Activated CD4-positive, alpha-beta T cell treated with anti-CD3 and anti-CD28 coated beads for 24 hours (primary cell): ENCODE data around the gene TAP1.
"Not testable (repeated sequence)": the region's sequence is repeated elsewhere in the genome, so short reads cannot be mapped to it uniquely, and the experiment has no call there.

Experiments
- DNase-seq, 2 donors: peaks; one replicate each; pipeline ENCODE4 v3.0.0-alpha.2; 2020; ENCODE audit warnings: low read depth in 2 of 2

TAP1 gene

GRCh38 chr6:32840604-32841246 is 12.8 kb downstream of the TAP1 start:
- no peak for DNase-seq

GRCh38 chr6:32839356-32839755 is 14.1 kb downstream of the TAP1 start:
- no peak for DNase-seq

DNA sequence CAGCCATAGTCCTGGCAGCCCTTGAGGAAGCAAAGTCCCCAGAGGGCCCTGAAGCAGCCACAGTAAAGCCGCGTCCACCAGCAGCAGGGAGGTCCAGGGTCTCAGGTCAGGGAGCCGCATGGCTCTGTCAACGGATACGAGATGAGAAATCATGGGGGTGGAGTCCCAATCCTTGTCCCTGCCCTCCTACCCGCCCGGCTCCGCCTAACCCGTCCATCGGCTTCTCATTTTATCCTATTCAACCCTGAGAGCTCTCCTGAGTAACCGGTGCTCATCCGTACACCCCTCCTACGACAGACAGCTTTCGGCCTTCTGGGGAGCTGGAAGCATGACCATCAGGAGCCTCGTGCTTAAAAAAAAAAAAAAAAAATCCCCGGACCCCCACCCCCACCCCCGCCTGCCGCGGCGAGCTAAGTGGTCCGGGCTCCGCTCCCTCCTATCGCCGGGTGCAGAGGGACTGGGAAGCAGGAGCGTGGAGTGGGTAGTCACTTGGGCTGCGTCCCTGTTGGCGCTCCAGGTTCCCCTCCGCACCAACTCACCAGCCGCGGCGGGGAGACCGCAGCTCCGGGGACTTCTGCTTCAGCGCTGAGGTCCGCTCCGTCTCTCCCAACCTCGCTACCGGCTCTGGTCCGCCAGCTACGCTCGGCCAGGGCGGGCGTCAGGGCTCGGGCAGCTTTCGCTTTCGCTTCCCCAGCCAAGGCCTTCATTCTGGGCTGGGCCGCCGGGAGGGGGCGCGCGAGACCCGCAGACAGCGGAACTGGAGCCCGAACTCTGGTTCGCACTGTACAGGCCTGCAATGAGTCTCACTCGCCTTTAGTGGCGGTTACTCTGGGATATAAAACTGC is 15.2 kb downstream of the TAP1 start, which contains the start of gene TAP2:
TSS of gene TAP2 (minus strand) at position 626 of the 845 bp plus-strand sequence. CDS start at position 120, 506 bp downstream.
- peak; percentile 97 to 98 for DNase-seq

DNA sequence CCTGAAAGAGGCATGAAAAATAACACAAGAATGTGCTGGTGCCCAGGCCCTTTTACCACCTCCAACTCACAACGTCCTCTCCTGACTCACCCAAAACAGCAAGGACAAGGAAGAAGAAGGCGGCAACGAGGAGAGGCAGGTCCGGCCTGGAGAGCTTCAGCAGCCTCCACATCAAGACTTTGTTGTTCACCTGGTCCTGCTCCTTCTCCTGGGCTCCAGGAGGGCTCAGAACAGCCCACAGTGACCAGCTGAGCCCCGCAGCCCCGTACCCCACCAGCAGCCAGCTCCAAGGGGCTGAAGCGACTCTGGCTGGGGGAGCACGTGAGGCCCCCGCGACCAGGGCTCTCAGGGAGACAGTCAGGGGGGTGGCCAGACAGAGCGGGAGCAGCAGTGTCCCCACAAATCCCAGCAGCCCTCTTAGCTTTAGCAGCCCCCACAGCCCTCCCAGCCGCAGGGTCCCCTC is 15.8 kb downstream of the TAP1 start:
- no peak for DNase-seq

DNA sequence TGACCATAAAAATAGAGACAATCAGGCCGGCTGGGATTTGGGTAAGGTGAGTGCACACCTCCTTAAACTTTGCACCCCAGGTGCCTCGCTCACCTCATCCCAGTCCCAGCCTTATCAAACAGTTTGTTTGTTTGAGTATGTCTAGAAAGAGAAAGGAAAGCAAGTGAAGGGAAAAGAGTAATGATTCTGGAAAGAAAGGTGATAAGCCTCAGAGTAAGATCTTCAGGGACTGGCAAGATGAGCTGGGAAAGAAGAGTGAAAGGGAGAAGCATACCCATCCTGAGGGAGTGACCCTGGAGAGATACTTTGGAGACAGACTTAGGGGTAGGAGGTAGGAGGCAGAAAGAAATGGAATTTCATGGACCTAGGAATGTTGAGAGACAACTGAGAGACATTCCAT is 16.6 kb downstream of the TAP1 start:
- DNase-seq, result no peak

DNA sequence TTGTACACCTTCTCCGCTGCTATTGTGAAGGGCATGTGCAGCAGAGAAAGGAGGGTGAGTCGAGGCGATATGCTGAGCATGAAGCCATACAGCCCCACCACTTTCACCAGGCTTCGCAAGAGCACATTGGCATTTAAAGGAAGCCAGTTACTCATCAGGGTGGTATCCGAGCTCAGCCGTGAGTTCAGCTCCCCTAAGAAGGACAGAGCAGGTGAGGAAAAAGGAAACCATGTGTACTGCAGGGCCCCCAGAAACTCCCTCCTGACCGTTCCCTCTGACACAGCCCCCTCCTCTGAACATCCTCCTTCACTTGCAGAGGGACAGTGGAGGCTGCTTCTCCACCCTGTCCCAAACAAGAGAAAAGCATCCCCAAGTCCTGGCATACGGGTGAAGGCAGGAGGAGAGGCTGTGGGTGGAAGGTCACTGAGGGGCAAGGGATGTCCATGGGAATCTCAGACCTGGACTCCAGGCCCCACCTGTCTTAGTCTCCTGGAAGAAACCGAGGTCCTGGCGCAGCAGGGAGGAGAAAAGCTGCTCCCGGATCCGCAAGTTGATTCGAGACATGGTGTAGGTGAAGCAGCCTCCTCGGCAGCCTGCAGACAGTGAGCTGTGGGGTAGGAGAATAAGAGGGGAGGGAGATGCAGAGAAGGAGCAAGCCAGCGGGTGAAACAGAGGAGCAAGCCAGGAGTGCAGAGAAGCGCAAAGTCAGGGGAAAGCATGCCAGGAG is 18.2 kb downstream of the TAP1 start:
- DNase-seq, result no peak

DNA sequence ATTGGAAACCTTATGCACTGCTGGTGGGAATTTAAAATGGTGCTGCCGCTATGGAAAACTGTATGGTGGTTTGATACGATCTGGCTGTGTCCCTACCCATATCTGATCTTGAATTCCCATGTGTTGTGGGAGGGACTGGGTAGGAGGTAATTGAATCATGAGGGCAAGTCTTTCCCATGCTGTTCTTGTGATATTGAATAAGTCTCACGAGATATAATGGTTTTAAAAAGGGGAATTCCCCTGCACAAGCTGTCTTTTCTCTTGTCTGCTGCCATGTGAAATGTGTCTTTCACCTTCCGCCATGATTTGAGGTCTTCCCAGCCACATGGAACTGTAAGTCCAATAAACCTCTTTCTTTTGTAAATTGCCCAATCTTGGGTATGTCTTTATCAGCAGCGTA is 19.8 kb downstream of the TAP1 start:
- DNase-seq, result no peak

- DNase-seq, result no peak
Observed at GRCh38 chr6:32832535-32832934, 21.0 kb downstream of the TAP1 start.

- no peak for DNase-seq
Observed at GRCh38 chr6:32830936-32831335, 22.6 kb downstream of the TAP1 start.

DNA sequence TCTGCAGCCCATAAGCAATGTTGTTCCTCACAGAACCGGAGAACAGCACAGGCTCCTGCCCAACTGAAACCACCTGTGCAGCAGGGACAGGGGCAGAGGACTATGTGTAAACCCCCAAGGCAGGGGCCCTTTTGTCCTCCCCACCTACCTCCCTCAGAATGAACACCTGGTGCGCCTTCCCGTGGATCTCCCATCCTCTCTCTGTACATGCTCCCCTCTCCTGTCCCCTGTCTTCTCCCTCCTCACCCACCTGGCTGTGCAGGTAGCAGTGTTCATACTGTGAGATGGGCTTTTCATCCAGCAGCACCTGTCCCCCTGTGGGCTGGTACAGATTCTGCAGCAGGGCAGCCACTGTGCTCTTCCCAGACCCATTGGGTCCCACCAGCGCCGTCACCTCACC is 23.5 kb downstream of the TAP1 start:
- DNase-seq, result no peak

DNA sequence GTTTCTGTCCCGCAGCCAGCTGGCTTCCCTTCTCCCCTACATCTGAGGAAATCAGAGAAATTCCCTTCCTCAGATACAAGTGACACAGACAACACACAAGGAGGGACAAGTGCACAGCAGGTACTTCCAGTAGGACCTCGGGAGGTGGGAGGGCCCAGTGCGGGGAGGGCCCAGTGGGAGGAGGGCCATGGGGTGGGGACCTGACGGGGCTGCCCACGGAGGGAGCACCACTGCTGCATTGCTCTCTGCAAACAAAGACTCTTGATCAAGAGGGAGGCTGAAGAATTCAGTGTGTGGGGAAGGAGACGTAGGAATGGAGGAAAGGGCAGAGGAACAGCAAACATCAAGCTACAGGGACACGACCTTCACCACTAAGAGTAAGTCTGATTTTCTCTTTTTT is 24.0 kb downstream of the TAP1 start:
- no peak for DNase-seq

GRCh38 chr6:32827025-32827424 is 26.5 kb downstream of the TAP1 start:
- no peak for DNase-seq

GRCh38 chr6:32825966-32826365 is 27.5 kb downstream of the TAP1 start:
- DNase-seq, result no peak

GRCh38 chr6:32819729-32820128 is 33.8 kb downstream of the TAP1 start:
- DNase-seq, result no peak

- no peak for DNase-seq
Observed at GRCh38 chr6:32818867-32819266, 34.6 kb downstream of the TAP1 start.

DNA sequence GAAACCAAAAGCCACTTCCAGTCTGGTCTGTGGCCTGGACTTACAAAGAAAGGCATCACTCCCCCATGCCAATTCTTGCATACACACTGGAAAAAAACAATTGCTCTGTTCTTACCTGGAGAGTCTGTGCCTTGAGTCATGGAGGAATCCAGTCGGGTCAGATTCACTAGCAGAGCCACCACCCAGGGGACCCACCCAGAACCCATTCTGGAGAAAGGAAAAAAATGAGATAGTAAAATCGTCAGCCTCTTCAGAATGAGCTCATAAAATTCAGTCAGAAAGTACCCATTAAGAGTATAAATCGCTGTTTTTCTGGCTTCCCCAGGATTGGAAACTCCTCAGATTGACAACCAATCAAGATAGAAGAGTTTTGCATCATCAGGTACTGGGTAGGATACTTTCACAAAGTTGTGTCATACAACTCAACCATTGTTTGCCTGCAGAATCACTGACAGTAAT is 36.7 kb downstream of the TAP1 start, which contains the start of gene HLA-DOB:
TSS of gene HLA-DOB (minus strand) at position 257 of the 459 bp plus-strand sequence. CDS start at position 206, 51 bp downstream.
- no peak for DNase-seq

- no peak for DNase-seq
Observed at GRCh38 chr6:32815996-32816395, 37.5 kb downstream of the TAP1 start.

- DNase-seq, result no peak
Observed at GRCh38 chr6:32815115-32815514, 38.4 kb downstream of the TAP1 start.

- DNase-seq, result no peak
Observed at GRCh38 chr6:32814145-32814544, 39.4 kb downstream of the TAP1 start.

GRCh38 chr6:32809171-32809570 is 44.3 kb downstream of the TAP1 start:
- no peak for DNase-seq

DNA sequence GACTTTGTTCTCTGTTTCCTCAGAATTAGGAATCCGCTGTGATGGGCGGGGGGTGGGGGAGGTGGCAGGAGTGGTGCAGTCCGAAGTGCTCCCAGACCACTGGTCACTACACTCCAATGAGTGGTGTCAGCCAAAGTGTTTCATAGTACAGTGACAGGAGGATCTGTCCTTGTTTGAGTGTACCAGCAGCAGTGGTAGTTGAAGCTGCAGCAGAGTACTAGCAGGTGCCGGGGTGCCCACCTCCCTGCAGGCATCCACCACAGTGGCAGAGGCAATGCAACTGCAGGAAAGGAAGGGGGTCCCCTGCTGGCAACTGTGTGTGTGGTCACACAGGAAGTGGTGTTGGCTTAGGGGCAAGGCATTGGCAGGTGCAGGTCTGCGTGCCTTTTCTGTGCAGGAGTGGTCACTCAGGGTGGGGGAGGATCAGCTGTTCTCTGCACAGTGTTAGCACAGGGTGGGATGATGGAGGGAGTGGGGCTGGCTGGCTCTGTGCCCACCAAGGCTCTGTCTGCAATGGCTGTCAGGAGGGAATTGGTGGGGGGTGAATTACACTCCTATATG is 46.4 kb downstream of the TAP1 start:
- DNase-seq, result no peak

GRCh38 chr6:32805404-32805803 is 48.1 kb downstream of the TAP1 start:
- not testable (repeated sequence) for DNase-seq
